OCI-LY1 (cell line): ENCODE data around the gene WSCD2.

Experiments used
- EZH2 ChIP-seq: fragments of 200-600 bp; sonication (generic), shearing (Covaris generic); IDR thresholded peaks from 2 replicates; pipeline ENCODE4 v1.8.0; 2017; ENCODE audit warnings: borderline replicate concordance, mixed run types, mild to moderate bottlenecking, antibody characterized with exemption, low read length, moderate library complexity, mixed read lengths
- TF ChIP-seq, protein P1 (sequence below): fragments of 200-600 bp; sonication (generic), shearing (Covaris generic); IDR thresholded peaks from 2 replicates; pipeline ENCODE4 v1.5.1; 2017; ENCODE audit warnings: mild to moderate bottlenecking, antibody characterized with exemption, low read length, moderate library complexity, mixed read lengths

DNA sequence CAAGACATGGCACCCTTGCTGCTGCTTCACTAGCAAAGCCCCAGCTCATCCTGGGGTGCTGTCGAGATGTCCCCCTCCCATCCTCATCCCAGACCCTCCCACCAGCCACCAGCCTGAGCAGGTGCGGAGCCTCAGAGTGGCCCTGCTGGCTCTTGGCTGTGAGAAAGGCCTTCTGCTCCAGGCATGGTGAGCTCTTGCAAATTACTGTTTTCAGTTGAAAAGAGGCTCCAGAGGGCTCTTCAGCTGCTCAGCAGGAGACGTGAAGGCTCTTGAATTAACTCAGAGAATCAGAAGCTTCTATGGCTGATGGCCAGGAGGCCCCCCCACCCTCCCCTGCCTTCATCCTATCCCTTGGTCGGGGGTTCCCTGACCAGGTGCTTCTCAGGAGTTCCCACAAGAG is 44.1 kb downstream of the WSCD2 start:
- no peak for TF ChIP-seq EZH2
- TF ChIP-seq, protein P1, sequence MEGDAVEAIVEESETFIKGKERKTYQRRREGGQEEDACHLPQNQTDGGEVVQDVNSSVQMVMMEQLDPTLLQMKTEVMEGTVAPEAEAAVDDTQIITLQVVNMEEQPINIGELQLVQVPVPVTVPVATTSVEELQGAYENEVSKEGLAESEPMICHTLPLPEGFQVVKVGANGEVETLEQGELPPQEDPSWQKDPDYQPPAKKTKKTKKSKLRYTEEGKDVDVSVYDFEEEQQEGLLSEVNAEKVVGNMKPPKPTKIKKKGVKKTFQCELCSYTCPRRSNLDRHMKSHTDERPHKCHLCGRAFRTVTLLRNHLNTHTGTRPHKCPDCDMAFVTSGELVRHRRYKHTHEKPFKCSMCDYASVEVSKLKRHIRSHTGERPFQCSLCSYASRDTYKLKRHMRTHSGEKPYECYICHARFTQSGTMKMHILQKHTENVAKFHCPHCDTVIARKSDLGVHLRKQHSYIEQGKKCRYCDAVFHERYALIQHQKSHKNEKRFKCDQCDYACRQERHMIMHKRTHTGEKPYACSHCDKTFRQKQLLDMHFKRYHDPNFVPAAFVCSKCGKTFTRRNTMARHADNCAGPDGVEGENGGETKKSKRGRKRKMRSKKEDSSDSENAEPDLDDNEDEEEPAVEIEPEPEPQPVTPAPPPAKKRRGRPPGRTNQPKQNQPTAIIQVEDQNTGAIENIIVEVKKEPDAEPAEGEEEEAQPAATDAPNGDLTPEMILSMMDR, result no peak
